Activated T-helper 17 cell treated with anti-CD3 and anti-CD28 coated beads, Interleukin-2, amount 50 U/mL, for 72 hours (primary cell): ENCODE measurements around the gene CDH15. TPM values are rescaled to one million over a fixed set of nuclear protein-coding genes. Genes with fewer than 3 reads are reported as not detected.

Source experiments
- ATAC-seq: fragments of 150-1000 bp; cut with Tn5 transposase; replicated peaks from 2 replicates; pipeline ENCODE4 v1.10.0; 2021; ENCODE audit warnings: mild to moderate bottlenecking, moderate library complexity
- H3K27ac Mint-ChIP-seq: one replicate; pipeline ENCODE4 v1.8.0; 2022; ENCODE audit warnings: mixed read lengths
- H3K27me3 Mint-ChIP-seq: one replicate; pipeline ENCODE4 v1.8.0; 2022; ENCODE audit warnings: mixed read lengths
- H3K36me3 Mint-ChIP-seq: one replicate; pipeline ENCODE4 v1.8.0; 2022; ENCODE audit warnings: low read depth, mild to moderate bottlenecking, mixed read lengths
- H3K4me1 Mint-ChIP-seq: one replicate; pipeline ENCODE4 v1.8.0; 2022; ENCODE audit warnings: mixed read lengths
- H3K4me3 Mint-ChIP-seq: one replicate; pipeline ENCODE4 v1.8.0; 2022; ENCODE audit warnings: mild to moderate bottlenecking, mixed read lengths
- H3K9me3 Mint-ChIP-seq: one replicate; pipeline ENCODE4 v1.8.0; 2022; ENCODE audit warnings: mixed read lengths
- total RNA-seq, 2 donors: library from RNA; stranded (reverse); gene quantifications; one replicate each; pipeline ENCODE4 v1.2.3, GENCODE V29; 2022

CDH15 gene
- total RNA-seq, 2 donors from 2014 or later, result 0.15 to 0.37 TPM

DNA sequence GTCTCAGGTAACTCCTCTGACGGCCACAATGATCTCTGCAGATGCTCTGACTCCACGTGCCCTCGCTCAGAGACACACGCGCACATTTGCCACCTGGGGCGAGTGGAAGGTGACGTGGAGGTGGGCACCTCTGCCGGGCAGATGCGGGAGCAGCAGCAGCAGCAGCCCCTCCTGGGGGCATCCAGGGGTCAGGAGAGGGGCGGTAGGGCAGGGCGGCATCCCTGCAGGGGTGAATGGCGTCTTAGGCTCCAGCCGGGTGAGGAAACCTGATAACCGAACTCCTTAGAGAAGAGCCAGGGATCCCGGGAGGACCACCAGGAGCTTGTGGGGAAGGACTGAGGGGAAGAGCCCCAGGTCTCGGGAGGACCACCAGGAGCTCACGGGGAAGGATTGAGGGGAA lies 34.6 kb upstream of the CDH15 start:
- Mint-ChIP-seq H3K36me3 (peaks cover 35% of the 10 kb centered on the region), H3K27ac (no peak overlapping the region), H3K4me3 (no peak overlapping the region), H3K9me3 (no peaks in the 10 kb centered on the region), H3K27me3 (no peaks in the 10 kb centered on the region), H3K4me1 (no peaks in the 10 kb centered on the region)
- ATAC-seq, result no peak

- Mint-ChIP-seq H3K4me1 (no peaks in the 10 kb centered on the region), H3K36me3 (peaks cover 35% of the 10 kb centered on the region), H3K4me3 (no peak overlapping the region), H3K9me3 (no peaks in the 10 kb centered on the region), H3K27ac (no peak overlapping the region), H3K27me3 (no peaks in the 10 kb centered on the region)
- ATAC-seq, result no peak
These were observed 33.7 kb upstream of the CDH15 start for GRCh38 chr16:89137666-89138512.

DNA sequence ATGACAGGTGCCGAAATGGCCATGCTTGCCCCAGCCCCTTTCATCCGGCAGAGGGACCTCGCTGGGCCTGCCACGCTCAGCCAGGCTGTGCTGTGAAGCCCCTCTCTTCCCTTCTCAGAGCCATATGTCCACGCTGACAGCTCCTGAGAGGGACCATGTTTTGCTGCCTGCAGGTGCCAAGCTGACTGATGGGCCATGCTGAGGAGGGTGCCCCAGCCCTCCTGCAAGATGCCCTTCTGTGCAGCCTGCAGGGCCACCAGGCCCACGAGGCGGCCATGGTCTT lies 33.1 kb upstream of the CDH15 start:
- Mint-ChIP-seq H3K9me3 (no peaks in the 10 kb centered on the region), H3K36me3 (peaks cover 35% of the 10 kb centered on the region), H3K27me3 (no peaks in the 10 kb centered on the region), H3K4me1 (no peaks in the 10 kb centered on the region), H3K27ac (no peak overlapping the region), H3K4me3 (no peak overlapping the region)
- no peak for ATAC-seq

GRCh38 chr16:89138843-89139520 lies 32.6 kb upstream of the CDH15 start:
- H3K27ac Mint-ChIP-seq, result no peak overlapping the region
- no peaks in the 10 kb centered on the region for H3K27me3 Mint-ChIP-seq
- H3K36me3 Mint-ChIP-seq, result peaks cover 31% of the 10 kb centered on the region
- H3K9me3 Mint-ChIP-seq, result no peaks in the 10 kb centered on the region
- no peak overlapping the region for H3K4me3 Mint-ChIP-seq
- H3K4me1 Mint-ChIP-seq, result no peaks in the 10 kb centered on the region
- no peak for ATAC-seq

- Mint-ChIP-seq H3K27ac (no peak overlapping the region), H3K9me3 (no peaks in the 10 kb centered on the region), H3K27me3 (no peaks in the 10 kb centered on the region), H3K4me3 (no peak overlapping the region), H3K36me3 (peaks cover 22% of the 10 kb centered on the region), H3K4me1 (no peaks in the 10 kb centered on the region)
- no peak for ATAC-seq
These were observed 31.6 kb upstream of the CDH15 start for GRCh38 chr16:89139907-89140361.

DNA sequence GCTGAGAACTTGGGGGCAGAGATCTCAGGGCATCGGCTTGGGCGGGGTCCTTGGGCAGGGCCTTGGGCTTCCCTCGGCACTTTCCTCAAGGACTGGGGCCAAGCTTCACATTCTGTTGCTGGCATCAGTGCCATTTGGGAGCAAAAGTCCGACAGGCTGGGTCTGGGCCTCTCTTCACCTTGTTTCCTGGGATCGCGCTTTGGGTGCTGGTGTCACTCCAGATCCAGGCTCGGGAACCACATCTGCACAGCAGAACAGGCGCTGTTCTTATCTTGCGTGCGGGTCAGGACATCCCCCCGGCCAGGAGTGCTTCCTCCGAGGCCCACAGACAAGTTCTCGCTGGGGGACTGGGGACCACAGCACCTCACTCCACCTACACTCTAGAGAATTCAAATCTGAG lies 31.1 kb upstream of the CDH15 start:
- Mint-ChIP-seq H3K4me1 (no peaks in the 10 kb centered on the region), H3K27ac (no peak overlapping the region), H3K4me3 (no peak overlapping the region), H3K36me3 (peaks cover 17% of the 10 kb centered on the region), H3K27me3 (no peaks in the 10 kb centered on the region), H3K9me3 (no peaks in the 10 kb centered on the region)
- ATAC-seq, result no peak

DNA sequence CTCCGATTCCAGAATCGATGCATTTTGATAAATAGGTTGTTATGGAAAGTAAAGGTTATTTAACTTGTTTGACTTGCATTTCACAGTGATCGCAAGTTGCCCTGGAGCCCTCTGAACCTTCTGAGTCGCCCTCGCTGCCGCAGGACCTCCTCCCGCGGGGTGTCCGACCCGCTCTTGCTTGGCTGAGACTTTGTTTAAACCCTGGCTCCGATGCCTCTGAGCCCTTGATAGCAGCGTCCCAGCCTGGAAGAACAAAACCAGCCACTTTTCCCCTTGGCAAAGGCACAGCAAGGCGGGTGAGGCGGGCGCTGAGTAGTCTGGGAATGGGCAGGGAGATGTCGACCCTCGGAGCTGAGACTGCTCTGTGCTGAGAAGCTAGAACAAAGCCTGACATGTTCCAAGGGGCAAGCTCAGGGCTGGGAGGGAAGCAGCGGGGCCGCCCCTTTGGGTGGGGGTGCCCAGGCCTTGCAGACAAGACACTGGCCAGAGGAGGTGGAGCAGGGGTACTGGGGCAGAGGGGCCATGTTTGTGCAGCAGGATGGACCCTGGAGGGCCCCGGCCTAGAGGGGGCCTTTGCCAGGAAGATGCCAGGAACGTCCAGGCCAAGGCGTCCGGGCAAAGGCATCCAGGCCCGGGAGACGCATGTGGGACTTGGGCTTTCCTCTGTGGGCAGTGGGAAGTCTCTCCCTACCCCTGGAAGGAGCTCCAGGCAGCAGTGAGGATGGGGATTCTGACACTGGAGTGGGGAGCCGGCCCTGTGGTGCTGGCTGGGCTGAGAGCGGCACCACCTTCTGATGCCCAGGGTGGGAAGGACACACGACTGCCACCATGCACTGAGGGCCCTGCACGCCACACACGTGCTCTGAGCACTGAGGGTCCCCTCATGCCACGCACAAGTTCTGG lies 30.3 kb upstream of the CDH15 start:
- H3K9me3 Mint-ChIP-seq, result no peaks in the 10 kb centered on the region
- no peaks in the 10 kb centered on the region for H3K27me3 Mint-ChIP-seq
- ATAC-seq, result no peak

DNA sequence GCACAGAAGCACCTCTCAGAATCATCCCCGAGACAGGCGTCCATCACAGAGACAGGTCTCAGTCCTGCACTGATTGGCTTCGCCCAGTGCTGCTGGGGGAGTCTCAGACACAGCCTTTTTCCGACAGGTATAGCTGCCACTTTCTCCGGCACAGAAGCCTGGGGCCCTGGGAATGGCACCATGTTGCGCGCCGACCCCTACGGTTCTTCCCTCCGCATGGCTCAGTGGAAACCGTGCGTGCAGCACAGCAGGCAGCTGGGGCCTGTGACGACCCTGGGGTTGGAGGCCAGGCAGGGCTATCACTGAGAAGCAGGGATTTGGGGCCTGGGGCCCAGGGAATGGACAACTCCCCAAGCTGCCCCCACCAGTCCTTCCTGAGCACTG lies 29.7 kb upstream of the CDH15 start:
- Mint-ChIP-seq H3K27me3 (no peaks in the 10 kb centered on the region), H3K27ac (no peak overlapping the region), H3K4me3 (no peak overlapping the region), H3K36me3 (peaks cover 15% of the 10 kb centered on the region), H3K9me3 (no peaks in the 10 kb centered on the region), H3K4me1 (no peaks in the 10 kb centered on the region)
- no peak for ATAC-seq

More for the DNA sequence above, 30.3 kb upstream of the CDH15 start:
- H3K4me1 Mint-ChIP-seq, result no peaks in the 10 kb centered on the region
- H3K36me3 Mint-ChIP-seq, result peaks cover 10% of the 10 kb centered on the region
- H3K4me3 Mint-ChIP-seq, result no peak overlapping the region
- no peak overlapping the region for H3K27ac Mint-ChIP-seq

- H3K27me3 Mint-ChIP-seq, result no peaks in the 10 kb centered on the region
These were observed 28.9 kb upstream of the CDH15 start for GRCh38 chr16:89142474-89143195.

GRCh38 chr16:89143201-89143741 lies 28.3 kb upstream of the CDH15 start:
- Mint-ChIP-seq H3K4me1 (no peaks in the 10 kb centered on the region), H3K27ac (no peak overlapping the region), H3K9me3 (no peaks in the 10 kb centered on the region), H3K27me3 (no peaks in the 10 kb centered on the region), H3K36me3 (peaks cover 16% of the 10 kb centered on the region), H3K4me3 (no peak overlapping the region)
- ATAC-seq, result no peak

More at GRCh38 chr16:89142474-89143195, 28.9 kb upstream of the CDH15 start:
- no peak for ATAC-seq
- Mint-ChIP-seq H3K4me3 (no peak overlapping the region), H3K4me1 (no peaks in the 10 kb centered on the region), H3K9me3 (no peaks in the 10 kb centered on the region), H3K27ac (no peak overlapping the region), H3K36me3 (peaks cover 15% of the 10 kb centered on the region)

DNA sequence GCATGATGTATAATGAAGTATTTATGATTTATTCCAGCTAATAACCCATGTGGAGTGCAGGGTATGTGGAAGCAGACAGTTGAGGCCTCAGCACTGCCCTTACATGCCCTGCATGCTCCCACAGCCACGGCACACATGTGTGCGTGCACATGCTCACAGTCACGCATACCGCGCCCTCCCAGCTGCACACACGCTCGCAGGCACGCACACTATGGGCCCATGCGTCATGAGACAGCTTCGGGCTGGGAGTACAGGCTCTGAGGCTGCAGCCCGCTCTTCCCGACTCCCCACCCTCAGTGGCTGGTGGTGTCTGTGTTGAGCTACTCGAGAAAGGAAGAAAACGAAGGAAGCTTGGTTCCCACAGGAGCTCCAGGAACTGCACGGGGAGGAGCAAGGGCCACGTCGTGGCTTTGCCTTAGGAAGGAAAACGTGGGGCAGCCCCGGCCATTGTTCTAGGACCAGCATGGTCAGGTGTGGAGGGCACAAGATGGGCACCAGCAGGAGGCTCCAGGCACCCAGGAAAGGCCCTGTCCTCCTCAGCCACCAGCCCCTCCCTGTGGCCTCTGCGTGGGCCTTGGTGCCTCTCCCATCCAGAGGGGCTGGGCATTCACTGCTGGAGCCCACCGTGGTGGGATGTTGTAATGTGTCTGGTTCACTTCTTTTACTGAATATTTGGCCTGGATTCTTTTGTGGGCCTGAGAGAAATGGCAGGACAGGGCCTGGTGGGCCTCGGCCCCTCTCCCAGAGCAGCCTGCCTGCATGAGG lies 27.5 kb upstream of the CDH15 start:
- Mint-ChIP-seq H3K27ac (no peak overlapping the region), H3K36me3 (peaks cover 24% of the 10 kb centered on the region), H3K27me3 (no peaks in the 10 kb centered on the region), H3K4me1 (no peaks in the 10 kb centered on the region), H3K9me3 (no peaks in the 10 kb centered on the region), H3K4me3 (no peak overlapping the region)
- ATAC-seq, result no peak

GRCh38 chr16:89144681-89145080 lies 26.9 kb upstream of the CDH15 start:
- Mint-ChIP-seq H3K27me3 (no peaks in the 10 kb centered on the region), H3K4me3 (no peak overlapping the region), H3K9me3 (no peaks in the 10 kb centered on the region), H3K36me3 (peaks cover 30% of the 10 kb centered on the region), H3K4me1 (no peaks in the 10 kb centered on the region), H3K27ac (no peak overlapping the region)
- no peak for ATAC-seq

DNA sequence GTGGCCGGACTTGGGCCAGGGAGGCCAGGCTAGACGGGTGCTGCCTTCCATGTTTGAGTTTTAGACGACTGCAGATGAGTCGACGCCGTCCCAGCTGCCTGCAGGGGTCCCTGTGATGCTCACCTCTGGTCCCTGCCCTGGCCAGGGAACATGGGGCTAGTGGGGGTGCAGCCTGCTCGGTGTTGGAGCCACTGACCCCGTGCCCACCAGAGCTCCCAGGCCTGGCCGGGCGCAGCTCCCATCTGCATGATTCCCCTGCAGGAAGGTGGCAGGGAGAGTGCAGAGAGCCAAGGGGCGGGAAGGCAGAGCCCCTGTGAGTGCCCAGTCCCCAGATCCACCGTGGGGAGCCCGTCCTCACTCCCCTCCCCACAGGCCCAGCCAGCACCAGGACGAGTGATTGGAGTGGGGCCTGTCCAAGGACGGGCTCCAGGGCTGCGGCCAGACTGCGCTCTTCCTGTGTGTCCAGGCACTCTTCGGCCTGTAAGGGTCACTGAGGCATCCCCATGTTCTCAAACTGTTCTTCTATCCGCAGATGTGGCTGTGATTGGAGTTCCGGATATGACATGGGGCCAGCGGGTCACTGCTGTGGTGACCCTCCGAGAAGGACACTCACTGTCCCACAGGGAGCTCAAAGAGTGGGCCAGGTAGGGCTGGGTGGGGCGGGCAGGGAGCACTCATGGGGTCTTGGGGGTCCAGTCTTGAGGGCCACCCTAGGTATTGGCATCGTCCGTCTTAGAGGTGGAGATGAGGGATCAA lies 26.0 kb upstream of the CDH15 start:
- no peaks in the 10 kb centered on the region for H3K27me3 Mint-ChIP-seq
- no peaks in the 10 kb centered on the region for H3K4me1 Mint-ChIP-seq
- H3K27ac Mint-ChIP-seq, result no peak overlapping the region
- H3K4me3 Mint-ChIP-seq, result no peak overlapping the region
- ATAC-seq, result no peak
- H3K36me3 Mint-ChIP-seq, result peaks cover 32% of the 10 kb centered on the region
- H3K9me3 Mint-ChIP-seq, result no peaks in the 10 kb centered on the region
